NT2/D1 (cell line): Measurements from ENCODE around the gene ABCG1.

Source experiments
- SUZ12 ChIP-seq: IDR thresholded peaks from 2 replicates; pipeline ENCODE4 v1.6.1; 2011; ENCODE audit not compliant: insufficient read length, insufficient read depth; ENCODE audit errors: extremely low read depth
- YY1 ChIP-seq: IDR thresholded peaks from 2 replicates; pipeline ENCODE4 v1.6.1; 2011; ENCODE audit not compliant: insufficient read length, insufficient read depth
- ZNF274 ChIP-seq: IDR thresholded peaks from 2 replicates; pipeline ENCODE4 v1.6.1; 2011; ENCODE audit warnings: mild to moderate bottlenecking, low read depth, low read length

GRCh38 chr21:42319376-42319775, 100.4 kb downstream of the ABCG1 start:
- TF ChIP-seq SUZ12, result no peak
- no peak for TF ChIP-seq YY1
- no peak for TF ChIP-seq ZNF274
